Smooth muscle cell (in vitro differentiated cells): Measurements from ENCODE around the gene RERE. TPM values are rescaled to one million over a fixed set of nuclear protein-coding genes. Genes with fewer than 3 reads are reported as not detected.

Experiments
- DNase-seq: peaks from one replicate; lab custom pipeline; 2025; ENCODE audit not compliant: unreplicated experiment; lab: John Stamatoyannopoulos, UW
- H2AFZ ChIP-seq: fragments of 200-600 bp; sonication (generic); 2 replicates; pipeline ENCODE4 v1.6.0; 2016; ENCODE audit warnings: antibody characterized with exemption, low read depth, mild to moderate bottlenecking
- H3F3A ChIP-seq: fragments of 200-600 bp; sonication (generic); 2 replicates; pipeline ENCODE4 v1.6.0; 2017; ENCODE audit warnings: antibody characterized with exemption, low read depth
- H3K27ac ChIP-seq: fragments of 200-600 bp; sonication (generic); 2 replicates; pipeline ENCODE4 v1.5.1; 2016; ENCODE audit warnings: low read depth, mild to moderate bottlenecking
- H3K27me3 ChIP-seq: fragments of 200-600 bp; sonication (generic); 2 replicates; pipeline ENCODE4 v1.6.1; 2016; ENCODE audit warnings: low read depth, mild to moderate bottlenecking
- H3K36me3 ChIP-seq: fragments of 200-600 bp; sonication (generic); 2 replicates; pipeline ENCODE4 v1.5.1; 2016; ENCODE audit warnings: low read depth
- H3K4me1 ChIP-seq: fragments of 200-600 bp; sonication (generic); 2 replicates; pipeline ENCODE4 v1.5.1; 2016; ENCODE audit warnings: low read depth
- H3K4me2 ChIP-seq: fragments of 200-600 bp; sonication (generic); 2 replicates; pipeline ENCODE4 v1.6.0; 2016; ENCODE audit warnings: mild to moderate bottlenecking
- H3K4me3 ChIP-seq: fragments of 200-600 bp; sonication (generic); 2 replicates; pipeline ENCODE4 v1.5.1; 2016; ENCODE audit warnings: mild to moderate bottlenecking
- H3K79me2 ChIP-seq: fragments of 200-600 bp; sonication (generic); 2 replicates; pipeline ENCODE4 v1.6.0; 2016; ENCODE audit warnings: low read depth, mild to moderate bottlenecking
- H3K9ac ChIP-seq: fragments of 200-600 bp; sonication (generic); 2 replicates; pipeline ENCODE4 v1.6.0; 2016; ENCODE audit warnings: low read depth
- H3K9me3 ChIP-seq: fragments of 200-600 bp; sonication (generic); replicated peaks from 2 replicates; pipeline ENCODE4 v1.5.1; 2016; ENCODE audit warnings: low read depth
- H4K20me1 ChIP-seq: fragments of 200-600 bp; sonication (generic); 2 replicates; pipeline ENCODE4 v1.6.0; 2016; ENCODE audit warnings: low read depth
- WGBS: methylation state at CpG from one replicate; pipeline ENCODE4 v1.1.7; 2016; ENCODE audit warnings: low lambda C conversion rate; 5-methylcytosine and 5-hydroxymethylcytosine counted together
- polyA plus RNA-seq: library from polyadenylated mRNA; unstranded; fragments of >200 nt; fragmentation: Nextera tagmentation; extraction: Ambion mirVana; gene quantifications from 2 replicates; pipeline ENCODE4 v1.2.1, GENCODE V29; 2016
- total RNA-seq: library from RNA; depleted of rRNA; stranded (reverse); fragments of >200 nt; gene quantifications from 2 replicates; pipeline ENCODE4 v1.2.3, GENCODE V29; 2014
- TF ChIP-seq, protein P1 (sequence below): fragments of 200-600 bp; sonication (generic); IDR thresholded peaks from 2 replicates; pipeline ENCODE4 v1.5.1; 2017; ENCODE audit warnings: borderline replicate concordance, mild to moderate bottlenecking, antibody characterized with exemption; ENCODE audit not compliant: insufficient read depth, poor library complexity, severe bottlenecking

RERE gene
- total and polyA plus RNA-seq, 2 experiments from 2014 or later, result 45.6 to 59.2 TPM

DNA sequence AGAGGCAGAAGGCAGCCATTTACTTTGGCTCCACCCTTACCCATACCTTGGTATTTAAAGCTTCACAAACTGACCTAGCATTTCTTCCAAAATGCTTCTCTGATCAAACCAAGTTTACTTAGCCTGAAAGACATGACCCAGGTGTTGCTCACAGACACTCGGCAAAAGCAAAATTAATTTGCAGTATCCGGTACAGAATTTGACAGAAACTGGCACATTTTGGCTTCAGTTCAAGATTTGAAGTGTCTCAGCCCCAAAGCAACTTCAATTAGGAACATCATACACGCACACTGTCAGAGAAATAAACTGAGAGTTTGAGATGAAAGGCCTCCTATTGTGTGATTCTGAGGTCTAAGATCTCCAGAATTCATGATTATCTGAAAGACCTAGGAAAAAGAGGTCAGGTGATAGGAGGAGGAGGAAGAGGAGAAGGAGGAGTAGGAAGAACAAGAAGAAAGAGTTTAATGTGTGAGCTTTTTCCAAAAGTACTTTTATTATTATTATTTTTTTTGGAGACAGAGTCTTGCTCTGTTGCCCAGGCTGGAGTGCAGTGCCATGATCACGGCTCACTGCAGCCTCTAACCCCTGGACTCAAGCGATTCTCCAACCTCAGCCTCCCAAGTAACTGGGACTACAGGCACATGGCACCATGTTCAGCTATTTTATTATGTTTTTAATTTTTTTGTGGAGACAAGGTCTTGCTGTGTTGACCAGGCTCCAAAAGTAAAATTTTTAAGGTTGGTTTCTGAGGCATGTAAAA is 355.9 kb downstream of the RERE start:
- Histone ChIP-seq H3F3A (peaks cover 16% of the 10 kb centered on the region), H3K4me2 (no peak overlapping the region), H3K4me1 (peaks cover 43% of the 10 kb centered on the region), H3K9ac (no peak overlapping the region), H3K79me2 (peaks cover 37% of the 10 kb centered on the region), H3K27me3 (no peaks in the 10 kb centered on the region), H4K20me1 (peaks cover 46% of the 10 kb centered on the region), H2AFZ (no peak overlapping the region), H3K36me3 (no peaks in the 10 kb centered on the region), H3K27ac (no peak overlapping the region), H3K4me3 (no peak overlapping the region), H3K9me3 (no peaks in the 10 kb centered on the region)
- 97% methylated on average over 5 of the region's 5 CpGs for WGBS
- TF ChIP-seq, protein P1, sequence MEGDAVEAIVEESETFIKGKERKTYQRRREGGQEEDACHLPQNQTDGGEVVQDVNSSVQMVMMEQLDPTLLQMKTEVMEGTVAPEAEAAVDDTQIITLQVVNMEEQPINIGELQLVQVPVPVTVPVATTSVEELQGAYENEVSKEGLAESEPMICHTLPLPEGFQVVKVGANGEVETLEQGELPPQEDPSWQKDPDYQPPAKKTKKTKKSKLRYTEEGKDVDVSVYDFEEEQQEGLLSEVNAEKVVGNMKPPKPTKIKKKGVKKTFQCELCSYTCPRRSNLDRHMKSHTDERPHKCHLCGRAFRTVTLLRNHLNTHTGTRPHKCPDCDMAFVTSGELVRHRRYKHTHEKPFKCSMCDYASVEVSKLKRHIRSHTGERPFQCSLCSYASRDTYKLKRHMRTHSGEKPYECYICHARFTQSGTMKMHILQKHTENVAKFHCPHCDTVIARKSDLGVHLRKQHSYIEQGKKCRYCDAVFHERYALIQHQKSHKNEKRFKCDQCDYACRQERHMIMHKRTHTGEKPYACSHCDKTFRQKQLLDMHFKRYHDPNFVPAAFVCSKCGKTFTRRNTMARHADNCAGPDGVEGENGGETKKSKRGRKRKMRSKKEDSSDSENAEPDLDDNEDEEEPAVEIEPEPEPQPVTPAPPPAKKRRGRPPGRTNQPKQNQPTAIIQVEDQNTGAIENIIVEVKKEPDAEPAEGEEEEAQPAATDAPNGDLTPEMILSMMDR, result no peak
- no peak for DNase-seq

DNA sequence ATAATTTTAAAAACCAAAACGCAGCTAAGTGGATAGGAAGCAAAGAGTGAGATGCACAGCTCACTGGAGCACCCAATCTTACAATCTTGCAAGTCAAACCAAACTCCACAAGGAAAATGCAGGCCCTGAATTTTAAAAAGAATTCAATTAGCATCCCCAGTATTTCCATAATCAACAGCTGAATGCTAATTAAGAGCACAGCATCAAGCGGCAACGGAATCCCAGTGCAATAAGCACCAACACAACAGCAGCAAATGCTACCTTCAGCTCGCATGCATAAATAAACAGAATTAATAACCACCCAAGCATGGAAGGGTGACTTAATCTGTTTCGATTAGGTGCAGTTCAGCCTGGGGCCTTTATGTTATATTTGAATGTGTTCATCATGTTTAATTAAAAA is 356.7 kb downstream of the RERE start:
- TF ChIP-seq, protein P1, result no peak
- H3K9ac ChIP-seq, result no peak overlapping the region
- peaks cover 48% of the 10 kb centered on the region for H3K4me1 ChIP-seq
- no peak overlapping the region for H3K4me2 ChIP-seq
- H3K27me3 ChIP-seq, result no peaks in the 10 kb centered on the region
- H4K20me1 ChIP-seq, result peaks cover 46% of the 10 kb centered on the region
- no peak overlapping the region for H3K27ac ChIP-seq
- WGBS, result 69% methylated on average over 5 of the region's 5 CpGs
- H3K36me3 ChIP-seq, result no peaks in the 10 kb centered on the region
- peaks cover 15% of the 10 kb centered on the region for H3F3A ChIP-seq
- no peaks in the 10 kb centered on the region for H3K9me3 ChIP-seq
- no peak for DNase-seq
- no peak overlapping the region for H2AFZ ChIP-seq
- peaks cover 31% of the 10 kb centered on the region for H3K79me2 ChIP-seq
- no peak overlapping the region for H3K4me3 ChIP-seq

DNA sequence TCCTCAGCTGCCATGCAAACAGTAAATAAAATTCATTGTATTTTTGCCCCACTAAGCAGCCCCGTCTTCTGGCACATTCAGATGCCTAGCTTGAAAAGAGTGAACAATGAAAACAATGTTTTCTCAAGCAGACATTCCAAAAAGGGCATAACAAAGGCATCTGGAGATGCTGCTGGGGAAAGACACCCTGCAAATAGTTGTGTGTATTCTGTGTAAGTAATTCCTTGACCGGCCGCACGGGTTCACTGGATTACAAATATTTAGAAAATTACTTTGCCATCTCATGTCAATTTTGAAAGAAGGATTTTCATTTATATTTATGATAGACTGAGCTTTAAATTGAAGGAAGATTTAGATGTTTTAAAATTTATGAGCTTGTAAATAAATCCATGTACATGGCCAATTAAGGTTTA is 357.3 kb downstream of the RERE start:
- Histone ChIP-seq H3F3A (peaks cover 21% of the 10 kb centered on the region), H3K9me3 (no peaks in the 10 kb centered on the region), H3K27me3 (no peaks in the 10 kb centered on the region), H3K4me1 (peaks cover 55% of the 10 kb centered on the region), H3K27ac (no peak overlapping the region), H4K20me1 (peaks cover 48% of the 10 kb centered on the region), H2AFZ (no peak overlapping the region), H3K79me2 (peaks cover 31% of the 10 kb centered on the region), H3K4me3 (no peak overlapping the region), H3K4me2 (no peak overlapping the region), H3K36me3 (no peaks in the 10 kb centered on the region), H3K9ac (no peak overlapping the region)
- no peak for DNase-seq
- 41% methylated on average over 4 of the region's 4 CpGs for WGBS
- TF ChIP-seq, protein P1, result no peak

DNA sequence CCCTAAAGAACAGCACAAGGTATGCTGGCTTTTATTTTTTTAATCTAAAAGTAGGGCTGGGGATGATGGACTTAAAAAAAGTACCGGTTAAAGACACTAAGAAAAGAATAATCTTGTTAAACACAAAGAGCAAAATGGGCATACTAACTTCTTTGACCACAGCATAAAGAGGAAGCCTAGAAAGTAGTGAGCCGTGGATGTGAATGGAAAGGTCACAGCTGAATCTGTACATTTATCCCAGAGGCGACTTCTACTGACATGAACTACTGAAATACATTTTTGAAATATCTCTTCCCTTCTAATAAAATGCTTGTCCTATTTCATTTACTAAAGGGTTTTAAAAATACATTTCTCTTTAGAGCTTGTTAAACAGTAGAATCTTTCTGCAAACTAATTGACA is 358.8 kb downstream of the RERE start:
- TF ChIP-seq, protein P1, result no peak
- Histone ChIP-seq H3K9ac (no peak overlapping the region), H3K36me3 (no peaks in the 10 kb centered on the region), H2AFZ (no peak overlapping the region), H4K20me1 (peaks cover 42% of the 10 kb centered on the region), H3K27ac (no peak overlapping the region), H3K4me3 (no peak overlapping the region), H3K9me3 (no peaks in the 10 kb centered on the region), H3F3A (peaks cover 23% of the 10 kb centered on the region), H3K4me1 (peaks cover 48% of the 10 kb centered on the region), H3K4me2 (no peak overlapping the region), H3K79me2 (peaks cover 35% of the 10 kb centered on the region), H3K27me3 (no peaks in the 10 kb centered on the region)
- WGBS, result 90% methylated on average over 3 of the region's 3 CpGs
- DNase-seq, result no peak
